Mesothelial cell of epicardium (in vitro differentiated cells): ENCODE results near the gene ARVCF. TPM values are rescaled to one million over a fixed set of nuclear protein-coding genes. Genes with fewer than 3 reads are reported as not detected.

Experiments
- DNase-seq, 2 experiments: peaks; one replicate each; pipeline ENCODE4 v3.0.0; 2021; ENCODE audit warnings: low spot score in 2 of 2; ENCODE audit not compliant: unreplicated experiment in 2 of 2
- H3K27ac Mint-ChIP-seq: 2 replicates; pipeline ENCODE4 v1.8.0; 2021; ENCODE audit warnings: mixed read lengths
- H3K27me3 Mint-ChIP-seq: 2 replicates; pipeline ENCODE4 v1.8.0; 2021; ENCODE audit warnings: low read depth, mixed read lengths
- H3K36me3 Mint-ChIP-seq: 2 replicates; pipeline ENCODE4 v1.8.0; 2021; ENCODE audit warnings: mixed read lengths
- H3K4me1 Mint-ChIP-seq: 2 replicates; pipeline ENCODE4 v1.8.0; 2021; ENCODE audit warnings: mixed read lengths
- H3K4me3 Mint-ChIP-seq: 2 replicates; pipeline ENCODE4 v1.8.0; 2021; ENCODE audit warnings: mild to moderate bottlenecking, moderate library complexity, mixed read lengths
- H3K9me3 Mint-ChIP-seq: 2 replicates; pipeline ENCODE4 v1.8.0; 2021; ENCODE audit warnings: mixed read lengths
- CTCF ChIP-seq: fragments of 200-600 bp; sonication (generic); IDR thresholded peaks from one replicate; pipeline ENCODE4 v1.5.0; 2021; ENCODE audit warnings: antibody characterized with exemption; ENCODE audit not compliant: unreplicated experiment
- total RNA-seq: library from RNA; stranded (reverse); gene quantifications from 3 replicates; pipeline ENCODE4 v1.2.1, GENCODE V29; 2021

Gene ARVCF
- total RNA-seq = 38.4 to 43.8 TPM (median 41.2 TPM) in 3 replicates

GRCh38 chr22:20016734-20017621 lies at the start of gene ARVCF:
Gene ARVCF, minus strand, starts transcription at chr22:20016823. Its CDS starts 26,029 bp downstream, at chr22:19990794.
- Mint-ChIP-seq H3K4me3 (peak within 1 kb of the TSS; percentile 74), H3K27ac (no peak within 1 kb of the TSS), H3K36me3 (no peaks in the 10 kb centered on the region), H3K27me3 (peaks cover 60% of the 10 kb centered on the region), H3K4me1 (peaks cover 6% of the 10 kb centered on the region), H3K9me3 (no peaks in the 10 kb centered on the region)
- TF ChIP-seq CTCF = peak; percentile 42
- DNase-seq = peak; percentile 86 to 96

- no peak for TF ChIP-seq CTCF
- Mint-ChIP-seq H3K27ac (no peak overlapping the region), H3K4me3 (no peak overlapping the region), H3K27me3 (no peaks in the 10 kb centered on the region), H3K9me3 (no peaks in the 10 kb centered on the region), H3K4me1 (no peaks in the 10 kb centered on the region), H3K36me3 (peaks cover 2% of the 10 kb centered on the region)
- no peak for DNase-seq
These were observed 49.4 kb upstream of the ARVCF start for GRCh38 chr22:20065896-20066616.

- H3K4me3 Mint-ChIP-seq = no peak overlapping the region
- TF ChIP-seq CTCF = no peak
- DNase-seq = no peak
- H3K27ac Mint-ChIP-seq = no peak overlapping the region
- no peaks in the 10 kb centered on the region for H3K9me3 Mint-ChIP-seq
- no peaks in the 10 kb centered on the region for H3K4me1 Mint-ChIP-seq
- no peaks in the 10 kb centered on the region for H3K27me3 Mint-ChIP-seq
- peaks cover 2% of the 10 kb centered on the region for H3K36me3 Mint-ChIP-seq
These were observed 48.1 kb upstream of the ARVCF start for GRCh38 chr22:20064545-20065262.

- Mint-ChIP-seq H3K27ac (no peak overlapping the region), H3K9me3 (no peaks in the 10 kb centered on the region), H3K4me1 (no peaks in the 10 kb centered on the region), H3K4me3 (no peak overlapping the region), H3K27me3 (no peaks in the 10 kb centered on the region), H3K36me3 (peaks cover 2% of the 10 kb centered on the region)
- TF ChIP-seq CTCF = no peak
- no peak for DNase-seq
These were observed 47.5 kb upstream of the ARVCF start for GRCh38 chr22:20064140-20064480.

GRCh38 chr22:20063271-20064139 lies 46.9 kb upstream of the ARVCF start:
- TF ChIP-seq CTCF = no peak
- H3K4me3 Mint-ChIP-seq = no peak overlapping the region
- no peak overlapping the region for H3K27ac Mint-ChIP-seq
- H3K9me3 Mint-ChIP-seq = no peaks in the 10 kb centered on the region
- H3K4me1 Mint-ChIP-seq = peaks cover 4% of the 10 kb centered on the region
- H3K27me3 Mint-ChIP-seq = no peaks in the 10 kb centered on the region
- no peak for DNase-seq
- H3K36me3 Mint-ChIP-seq = peaks cover 4% of the 10 kb centered on the region
